NCI-H774 (cell line): ENCODE results near the gene ELK3.

Experiments used
- DNase-seq: peaks from one replicate; lab custom pipeline; 2025; lab: John Stamatoyannopoulos, UW

ELK3 gene

GRCh38 chr12:96193725-96194575 is at the start of gene ELK3:
ELK3 (plus strand) TSS chr12:96194375.
- DNase-seq: peak; percentile 48

DNA sequence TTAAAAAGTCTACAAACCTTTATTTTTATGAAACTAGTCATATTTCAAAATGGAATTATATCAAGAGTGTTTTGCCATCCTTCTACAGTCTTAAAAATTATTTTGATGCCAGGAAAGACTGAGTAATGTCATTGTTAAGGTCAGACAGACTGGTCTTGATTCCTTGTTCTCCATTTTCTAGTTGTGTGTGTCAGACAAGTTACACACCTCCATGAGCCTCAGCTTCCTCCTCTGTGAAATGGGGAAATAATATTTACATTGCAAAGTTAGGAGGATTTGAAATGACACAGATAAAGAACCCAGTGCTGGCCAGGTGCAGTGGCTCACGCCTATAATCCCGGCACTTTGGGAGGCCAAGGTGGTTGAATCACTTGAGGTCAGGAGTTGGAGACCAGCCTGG is 47.4 kb upstream of the ELK3 start:
- no peak for DNase-seq

- no peak for DNase-seq
Observed at GRCh38 chr12:96150442-96150841, 43.7 kb upstream of the ELK3 start.

DNA sequence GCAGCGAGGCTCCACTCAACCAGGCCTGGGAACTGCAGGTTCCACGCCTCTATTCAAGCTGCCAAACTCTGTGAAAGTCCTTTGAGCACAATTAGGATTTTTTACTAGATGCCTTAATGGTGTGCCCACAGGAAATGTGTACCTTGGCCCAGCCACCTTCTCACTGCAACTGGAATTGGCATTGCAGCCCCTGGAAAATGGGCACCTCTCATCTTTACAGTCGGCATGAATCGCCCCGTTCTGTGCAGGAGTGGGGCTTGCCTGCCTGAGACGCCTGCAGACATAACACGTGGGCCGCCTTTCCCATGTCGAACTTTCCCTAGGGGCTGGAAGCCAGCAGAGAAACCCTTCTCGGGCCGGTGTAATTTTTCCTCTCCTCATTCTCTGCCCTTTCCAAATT is 42.0 kb upstream of the ELK3 start:
- no peak for DNase-seq

DNA sequence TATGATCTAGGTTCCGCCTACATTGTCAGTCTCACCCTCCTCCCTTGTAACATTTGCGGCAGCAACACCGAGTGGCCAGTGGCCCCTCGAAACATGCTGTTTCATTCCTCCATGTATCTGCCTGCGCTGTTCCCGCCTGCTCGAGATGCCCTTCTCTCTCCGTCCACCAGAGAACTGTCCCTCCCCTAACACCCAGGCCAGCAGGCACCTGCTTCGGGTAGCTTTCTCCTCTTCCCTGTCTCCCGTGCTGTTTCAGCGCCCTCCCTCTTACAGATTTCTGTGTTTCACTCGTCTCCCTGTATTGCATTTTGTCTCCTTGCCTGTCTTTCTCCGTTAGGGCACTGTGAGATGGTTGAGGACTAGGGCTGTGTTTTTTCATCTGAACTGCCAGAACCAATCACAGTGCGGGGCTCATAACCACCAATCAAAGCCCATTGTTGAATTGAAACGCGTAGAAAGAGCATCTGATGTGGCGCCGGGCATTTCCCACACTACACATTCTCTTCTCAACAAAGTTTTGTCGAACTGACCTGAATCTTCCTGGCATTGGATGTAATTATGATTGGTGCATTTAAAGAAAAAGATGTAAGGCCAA is 40.9 kb upstream of the ELK3 start:
- DNase-seq: no peak

DNA sequence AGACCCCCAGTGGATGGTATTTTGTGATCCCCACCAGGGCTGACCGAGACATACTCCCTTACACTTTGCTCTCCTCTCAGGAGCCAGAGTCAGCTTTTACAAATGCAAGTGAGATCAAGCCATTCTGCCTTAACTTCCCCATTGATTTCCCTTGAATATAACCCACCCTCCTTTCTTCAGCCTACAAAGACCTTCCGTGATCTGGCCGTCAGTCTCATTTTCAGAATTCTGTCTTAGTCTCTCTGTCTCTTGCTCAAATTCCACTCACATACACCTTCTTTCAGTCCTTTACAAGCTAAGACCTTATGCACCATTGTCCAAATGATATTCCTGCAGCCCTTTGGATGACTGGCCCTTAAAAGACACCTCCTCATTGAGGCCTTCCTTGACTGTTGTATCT is 39.0 kb upstream of the ELK3 start:
- DNase-seq: no peak

DNA sequence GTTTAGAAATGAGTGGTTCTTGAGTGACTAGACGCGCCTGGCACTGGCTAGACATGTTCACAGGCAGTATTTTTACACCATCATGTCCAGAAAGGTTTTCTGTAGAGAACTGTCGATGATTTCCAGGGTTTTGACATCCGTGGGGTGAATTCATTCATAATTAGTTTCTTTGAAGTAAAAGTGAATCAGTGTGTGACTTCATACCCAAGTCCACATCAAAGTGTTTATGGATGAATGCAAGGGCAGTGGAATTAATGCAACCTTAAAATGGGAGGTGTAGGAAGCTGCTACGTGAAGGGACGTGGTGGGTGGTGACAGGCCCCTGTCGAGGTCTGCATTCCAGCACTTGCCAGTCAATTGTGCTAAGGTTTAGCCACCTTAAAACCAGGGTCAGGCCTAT is 38.4 kb upstream of the ELK3 start:
- DNase-seq: no peak

DNA sequence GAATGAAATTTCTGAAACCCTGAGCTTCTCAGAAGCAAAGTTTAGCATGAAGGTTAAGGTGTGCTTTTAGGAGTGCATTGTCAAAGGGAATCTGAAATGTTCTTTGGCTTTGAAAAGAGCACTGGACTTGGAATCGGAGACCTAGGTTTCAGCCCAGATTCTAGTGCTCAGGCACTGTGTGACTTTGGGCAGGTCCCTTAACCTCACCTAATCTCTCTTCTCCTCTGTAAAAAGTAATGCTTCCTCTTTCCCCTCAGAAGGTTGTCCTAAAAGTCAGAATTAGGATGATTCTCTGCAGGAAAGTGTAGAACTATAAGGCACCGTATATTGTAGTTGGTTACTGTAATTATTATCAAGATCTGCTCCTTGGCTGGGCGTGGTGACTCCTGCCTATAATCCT is 38.0 kb upstream of the ELK3 start:
- DNase-seq: no peak

GRCh38 chr12:96157427-96157826 is 36.7 kb upstream of the ELK3 start:
- no peak for DNase-seq

GRCh38 chr12:96164951-96165811 is 29.0 kb upstream of the ELK3 start:
- no peak for DNase-seq

- DNase-seq: no peak
Observed at GRCh38 chr12:96166765-96167164, 27.4 kb upstream of the ELK3 start.

DNA sequence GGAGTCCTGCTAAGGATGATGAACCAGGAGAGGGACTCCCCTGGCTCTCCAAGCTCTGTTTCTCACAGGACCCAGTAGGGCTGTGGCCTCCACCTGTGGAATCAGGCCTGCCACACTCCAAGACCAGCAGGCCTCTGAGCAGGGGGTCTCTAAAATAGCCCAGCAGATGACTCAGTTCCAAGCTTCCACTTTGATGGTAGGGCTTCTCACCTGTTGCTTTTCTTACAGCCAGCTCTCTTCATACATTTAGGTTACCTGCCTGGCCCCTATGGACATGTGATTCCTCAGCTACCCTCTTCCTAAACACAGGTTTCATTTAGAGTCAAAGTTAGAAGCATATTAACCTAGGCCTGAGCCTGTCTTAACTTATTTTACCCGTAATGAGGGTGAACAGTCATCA is 26.7 kb upstream of the ELK3 start:
- no peak for DNase-seq

GRCh38 chr12:96170328-96170727 is 23.8 kb upstream of the ELK3 start:
- DNase-seq: no peak

DNA sequence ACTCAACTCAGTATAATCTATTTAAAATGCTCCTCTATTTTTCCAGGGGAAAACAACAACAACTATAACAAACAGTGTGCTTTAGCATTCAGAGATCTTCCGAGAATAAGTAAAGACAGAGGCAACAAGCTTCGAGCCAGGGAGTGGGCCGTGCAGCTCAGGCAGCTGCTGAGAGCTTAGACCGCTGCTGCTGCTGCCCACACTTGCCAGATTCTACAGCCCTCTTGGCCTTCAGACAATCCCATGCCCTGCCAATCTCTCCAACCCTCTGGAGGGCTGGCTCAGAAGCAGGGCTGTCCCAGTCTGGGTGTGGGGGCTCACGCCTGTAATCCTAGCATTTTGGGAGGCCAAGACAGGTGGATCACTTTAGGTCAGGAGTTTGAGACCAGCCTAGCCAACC is 23.4 kb upstream of the ELK3 start:
- DNase-seq: no peak

GRCh38 chr12:96171905-96172304 is 22.3 kb upstream of the ELK3 start:
- no peak for DNase-seq

DNA sequence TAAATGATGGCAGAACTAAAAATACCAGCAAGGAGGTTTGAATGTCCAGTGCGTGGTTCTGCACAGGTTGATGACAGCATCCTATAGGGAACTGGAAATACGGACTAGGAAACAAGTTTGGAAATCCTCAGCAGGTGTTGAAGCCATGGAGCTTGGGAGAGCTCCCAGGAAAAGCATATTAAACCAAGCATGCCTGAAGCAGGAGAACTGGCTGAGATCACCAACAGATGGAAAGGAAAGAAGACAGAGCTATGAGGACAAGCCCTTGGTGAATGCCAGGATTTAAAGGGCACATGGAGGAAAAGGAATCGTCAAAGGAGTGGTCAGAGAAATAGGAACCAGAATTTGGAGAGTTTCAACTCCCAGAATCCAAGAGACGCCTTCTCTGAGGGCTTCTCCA is 21.2 kb upstream of the ELK3 start:
- no peak for DNase-seq

GRCh38 chr12:96176575-96176974 is 17.6 kb upstream of the ELK3 start:
- no peak for DNase-seq

GRCh38 chr12:96177013-96177412 is 17.2 kb upstream of the ELK3 start:
- no peak for DNase-seq

- no peak for DNase-seq
Observed at GRCh38 chr12:96183734-96184370, 10.3 kb upstream of the ELK3 start.

DNA sequence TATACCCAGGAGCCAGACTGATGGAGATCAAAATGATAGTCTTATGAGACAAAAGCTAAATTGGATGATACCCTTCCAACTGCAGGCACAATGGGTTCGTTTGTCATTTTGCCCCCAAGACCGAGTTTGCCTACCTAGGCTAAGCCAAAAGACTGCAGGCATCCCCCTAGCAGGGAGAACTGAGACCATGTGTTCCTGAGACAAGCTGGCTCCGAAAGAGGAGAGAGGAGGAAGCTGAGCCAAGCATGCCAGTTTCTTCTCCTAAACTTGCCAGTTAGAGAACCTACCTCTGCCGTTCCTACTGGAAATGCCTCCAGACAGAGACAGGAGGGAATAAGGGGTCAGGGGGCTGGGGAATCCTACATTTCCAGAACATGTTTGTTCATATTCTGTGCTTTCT is 8.3 kb upstream of the ELK3 start:
- no peak for DNase-seq

DNA sequence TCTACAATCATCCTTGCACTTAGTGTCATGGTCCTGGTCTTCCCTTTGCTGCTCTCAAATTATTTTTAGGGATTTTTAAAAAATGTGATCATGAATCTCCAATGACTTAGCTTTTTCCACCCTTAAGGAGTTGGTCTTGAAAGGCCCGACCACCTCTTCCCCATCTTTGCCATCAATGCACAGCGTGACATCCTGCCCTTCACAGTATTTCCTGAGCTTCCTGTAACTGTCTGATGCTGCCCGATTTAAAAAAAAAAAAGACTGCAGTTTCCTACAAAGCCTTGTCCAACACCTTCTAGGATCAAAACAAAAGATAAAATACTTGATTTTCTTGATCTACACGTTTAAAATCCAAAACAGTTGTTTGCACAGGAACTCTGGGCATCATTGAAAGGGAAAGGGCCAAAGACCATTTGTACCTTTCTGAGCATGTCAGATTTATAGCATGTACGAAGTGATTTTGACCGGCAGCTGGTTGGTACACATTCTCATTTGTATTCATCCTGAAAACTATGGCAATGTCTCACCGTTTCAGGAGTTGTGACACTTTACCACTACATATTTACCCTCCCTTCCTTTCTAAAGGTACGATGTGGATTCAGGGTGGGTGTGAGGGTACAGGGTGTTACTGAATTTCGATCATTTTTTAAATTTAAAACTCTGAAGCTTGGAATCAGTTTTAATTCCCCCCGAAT is 7.4 kb upstream of the ELK3 start:
- no peak for DNase-seq

GRCh38 chr12:96187956-96188355 is 6.2 kb upstream of the ELK3 start:
- no peak for DNase-seq
